HCT116 (cell line): ENCODE data around the gene PACRG. TPM values are rescaled to one million over a fixed set of nuclear protein-coding genes. Genes with fewer than 3 reads are reported as not detected.

Experiments used
- ATAC-seq: fragments of 200-7000 bp; cut with Tn5 transposase; 2 replicates; pipeline ENCODE4 v1.9.1; 2020; ENCODE audit warnings: mild to moderate bottlenecking, moderate library complexity
- BruUV-seq: library from RNA; stranded (reverse); fragments of 400-500 nt; replicated peaks from 2 replicates; lab custom pipeline; 2021; lab: Mats Ljungman, UMichigan
- CTCF ChIA-PET: fragments of 300-600 bp; sonication (Branson Sonifier 250); formaldehyde crosslinking; loops from one replicate; lab custom pipeline; 2021; ENCODE audit warnings: antibody characterized with exemption; lab: Charles Lee
- POLR2A ChIA-PET: fragments of 300-600, 350-600 bp; sonication (Branson Sonifier 250); formaldehyde crosslinking; loops from one replicate; lab custom pipeline; 2021; ENCODE audit warnings: antibody characterized with exemption; lab: Charles Lee
- RAD21 ChIA-PET, 2 experiments: fragments of 300-600 bp; sonication (Branson Sonifier 250); formaldehyde crosslinking; loops; one replicate each; lab custom pipeline; 2023; ENCODE audit warnings: low total read pairs in 2 of 2; ENCODE audit not compliant: uncharacterized antibody in 2 of 2, unreplicated experiment in 2 of 2, low non-redundant PET in 1 of 2; lab: Charles Lee
- DNase-seq: peaks from one replicate; pipeline ENCODE4 v3.0.0-alpha.2; 2010; ENCODE audit warnings: low read depth, low spot score
- H2AFZ ChIP-seq: fragments of 200-600 bp; shearing (Covaris generic), sonication (generic); 2 replicates; pipeline ENCODE4 v1.6.1; 2017; ENCODE audit warnings: low read depth, mixed run types, mixed read lengths, antibody characterized with exemption, low read length; ENCODE audit not compliant: poor library complexity, severe bottlenecking
- H3K27ac ChIP-seq: 2 replicates; pipeline ENCODE4 v1.5.1; 2012; ENCODE audit warnings: low read depth, low read length
- H3K27me3 ChIP-seq: fragments of 200-600 bp; sonication (generic); 2 replicates; pipeline ENCODE4 v1.6.1; 2016; ENCODE audit warnings: mixed run types, low read length, mixed read lengths; ENCODE audit not compliant: insufficient read depth
- H3K36me3 ChIP-seq, 2 experiments: fragments of 200-500 bp in 1 of 2; fragments of 200-600 bp in 1 of 2; sonication (Bioruptor generic) in 1 of 2; sonication (generic) in 1 of 2; 2 replicates each; pipeline versions ENCODE4 v1.5.1 to v1.6.1; 2014 to 2016; ENCODE audit warnings: low read length in 2 of 2, inconsistent platforms in 1 of 2, mixed read lengths in 1 of 2, mixed run types in 1 of 2; ENCODE audit not compliant: insufficient read depth in 2 of 2, control insufficient read depth in 1 of 2
- H3K4me1 ChIP-seq, 2 experiments: fragments of 200-600 bp in 1 of 2; sonication (generic) in 1 of 2; 2 replicates each; pipeline versions ENCODE4 v1.5.1 to v1.6.1; 2012 to 2017; ENCODE audit warnings: low read length in 2 of 2, inconsistent platforms in 1 of 2, mild to moderate bottlenecking in 1 of 2, mixed read lengths in 1 of 2, mixed run types in 1 of 2, moderate library complexity in 1 of 2; ENCODE audit not compliant: insufficient read depth in 2 of 2, control insufficient read depth in 1 of 2
- H3K4me2 ChIP-seq: fragments of 200-600 bp; sonication (generic); 2 replicates; pipeline ENCODE4 v1.6.1; 2017; ENCODE audit warnings: mixed run types, low read length, mixed read lengths
- H3K4me3 ChIP-seq, 2 experiments: fragments of 200-600 bp in 1 of 2; sonication (generic) in 1 of 2; replicated peaks in 1 of 2; 2 replicates each; pipeline ENCODE4 v1.5.1; 2011 to 2016; ENCODE audit warnings: low read length in 2 of 2, control low read depth in 1 of 2, low read depth in 1 of 2, mild to moderate bottlenecking in 1 of 2, mixed read lengths in 1 of 2, mixed run types in 1 of 2
- H3K79me2 ChIP-seq: fragments of 200-600 bp; sonication (generic); 2 replicates; pipeline ENCODE4 v1.6.1; 2017; ENCODE audit warnings: mild to moderate bottlenecking, mixed run types, low read length, moderate library complexity, mixed read lengths; ENCODE audit not compliant: insufficient read depth
- H3K9ac ChIP-seq: fragments of 200-600 bp; sonication (generic); 2 replicates; pipeline ENCODE4 v1.6.1; 2016; ENCODE audit warnings: low read length, mixed read lengths
- H3K9me2 ChIP-seq: fragments of 200-600 bp; sonication (generic), shearing (Covaris generic); 2 replicates; pipeline ENCODE4 v1.6.1; 2017; ENCODE audit warnings: mixed run types, mild to moderate bottlenecking, moderate library complexity; ENCODE audit not compliant: insufficient read depth
- H3K9me3 ChIP-seq, 2 experiments: fragments of 200-500 bp in 1 of 2; fragments of 200-600 bp in 1 of 2; sonication (Bioruptor generic) in 1 of 2; sonication (generic) in 1 of 2; 2 replicates each; pipeline ENCODE4 v1.6.1; 2014 to 2017; ENCODE audit warnings: low read length in 2 of 2, mixed read lengths in 2 of 2, inconsistent platforms in 1 of 2, low read depth in 1 of 2, mild to moderate bottlenecking in 1 of 2, mixed run types in 1 of 2, moderate library complexity in 1 of 2; ENCODE audit not compliant: control insufficient read depth in 1 of 2, insufficient read depth in 1 of 2
- H4K20me1 ChIP-seq: fragments of 200-600 bp; sonication (generic), shearing (Covaris generic); 2 replicates; pipeline ENCODE4 v1.6.1; 2017; ENCODE audit warnings: mixed run types, mild to moderate bottlenecking, moderate library complexity; ENCODE audit not compliant: insufficient read depth
- CEBPB ChIP-seq: IDR thresholded peaks from 2 replicates; pipeline ENCODE4 v1.6.1; 2012; ENCODE audit warnings: low read depth
- CTCF ChIP-seq, 3 experiments: fragments of 200-600 bp in 1 of 3; sonication (generic) in 1 of 3; IDR thresholded peaks in 2 of 3; conservative IDR thresholded peaks in 1 of 3; 2 replicates each; pipeline ENCODE4 v1.5.1; 2012 to 2017; ENCODE audit warnings: low read depth in 2 of 3, low read length in 2 of 3, antibody characterized with exemption in 1 of 3, borderline replicate concordance in 1 of 3, control low read depth in 1 of 3, mild to moderate bottlenecking in 1 of 3, mixed read lengths in 1 of 3, mixed run types in 1 of 3, moderate library complexity in 1 of 3; ENCODE audit not compliant: insufficient read depth in 1 of 3
- EZH2 ChIP-seq: fragments of 200-600 bp; sonication (generic); IDR thresholded peaks from 2 replicates; pipeline ENCODE4 v1.6.1; 2017; ENCODE audit warnings: antibody characterized with exemption, mixed run types
- JUND ChIP-seq: IDR thresholded peaks from 2 replicates; pipeline ENCODE4 v1.6.1; 2012
- POLR2A ChIP-seq: IDR thresholded peaks from 2 replicates; pipeline ENCODE4 v1.7.0; 2011; ENCODE audit warnings: borderline replicate concordance; ENCODE audit not compliant: insufficient read depth, insufficient read length; ENCODE audit errors: extremely low read depth
- RAD21 ChIP-seq: IDR thresholded peaks from 2 replicates; pipeline ENCODE4 v1.6.1; 2012; ENCODE audit warnings: low read depth, mild to moderate bottlenecking
- REST ChIP-seq: IDR thresholded peaks from 2 replicates; pipeline ENCODE4 v1.6.1; 2012; ENCODE audit warnings: low read depth
- SIN3A ChIP-seq: IDR thresholded peaks from 2 replicates; pipeline ENCODE4 v1.6.1; 2012; ENCODE audit warnings: low read depth
- SRF ChIP-seq: IDR thresholded peaks from 2 replicates; pipeline ENCODE4 v1.6.1; 2012; ENCODE audit warnings: low read depth
- TCF7L2 ChIP-seq: IDR thresholded peaks from 2 replicates; pipeline ENCODE4 v1.7.0; 2011; ENCODE audit warnings: borderline replicate concordance, inconsistent platforms; ENCODE audit not compliant: insufficient read depth, insufficient read length; ENCODE audit errors: extremely low read depth
- ZBTB33 ChIP-seq: IDR thresholded peaks from 2 replicates; pipeline ENCODE4 v1.6.1; 2011; ENCODE audit warnings: mild to moderate bottlenecking, low read length, moderate library complexity; ENCODE audit not compliant: insufficient replicate concordance; ENCODE audit errors: extremely low read depth
- ZFX ChIP-seq: fragments of 450-650 bp; IDR thresholded peaks from 2 replicates; pipeline ENCODE4 v1.6.1; 2017
- intact Hi-C: fragments of 100-400 bp; cut with micrococcal nuclease; formaldehyde crosslinking; loops from 2 replicates; pipeline ENCODE4 v1.10.0; 2022
- total RNA-seq: library from RNA; stranded (reverse); gene quantifications from one replicate; pipeline ENCODE4 v1.2.1, GENCODE V29; 2021; ENCODE audit not compliant: unreplicated experiment
- TF ChIP-seq, protein P1 (sequence below): IDR thresholded peaks from 2 replicates; pipeline ENCODE4 v1.6.1; 2012
- TF ChIP-seq, protein P2 (sequence below): IDR thresholded peaks from 2 replicates; pipeline ENCODE4 v1.6.1; 2012

The PACRG gene
- total RNA-seq, 1 experiment from 2014 or later, result 0.71 TPM

- H3K27me3 ChIP-seq, result no peaks in the 10 kb centered on the region
- no peaks in the 10 kb centered on the region for H3K79me2 ChIP-seq
- CTCF ChIA-PET, result no interaction called here
- no peak overlapping the region for H3K4me2 ChIP-seq
- no peaks in the 10 kb centered on the region for H3K4me1 ChIP-seq
- RAD21 ChIA-PET, result no interaction called here
- TF ChIP-seq CTCF (IDR thresholded peaks at IDR 0.05 in 2 of 3, conservative IDR thresholded peaks at IDR 0.05 in 1 of 3; ENCODE audit: borderline replicate concordance in 1 of 3, insufficient read depth in 1 of 3, low read depth in 2 of 3, low read length in 2 of 3), result no peak
- intact Hi-C loops, result no loop called here
- BruUV-seq, result no TSS peak
- H3K4me3 ChIP-seq, result no peak overlapping the region
- H2AFZ ChIP-seq, result no peak overlapping the region
- no peaks in the 10 kb centered on the region for H4K20me1 ChIP-seq
- no peaks in the 10 kb centered on the region for H3K9me2 ChIP-seq
- POLR2A ChIA-PET, result no interaction called here
- H3K36me3 ChIP-seq, result no peaks in the 10 kb centered on the region
- H3K9me3 ChIP-seq, result no peaks in the 10 kb centered on the region
- H3K9ac ChIP-seq, result no peak overlapping the region
- DNase-seq (no peak), ATAC-seq (no peak)
- H3K27ac ChIP-seq, result no peak overlapping the region
Measured at GRCh38 chr6:163288915-163289314, 561.1 kb downstream of the PACRG start.

DNA sequence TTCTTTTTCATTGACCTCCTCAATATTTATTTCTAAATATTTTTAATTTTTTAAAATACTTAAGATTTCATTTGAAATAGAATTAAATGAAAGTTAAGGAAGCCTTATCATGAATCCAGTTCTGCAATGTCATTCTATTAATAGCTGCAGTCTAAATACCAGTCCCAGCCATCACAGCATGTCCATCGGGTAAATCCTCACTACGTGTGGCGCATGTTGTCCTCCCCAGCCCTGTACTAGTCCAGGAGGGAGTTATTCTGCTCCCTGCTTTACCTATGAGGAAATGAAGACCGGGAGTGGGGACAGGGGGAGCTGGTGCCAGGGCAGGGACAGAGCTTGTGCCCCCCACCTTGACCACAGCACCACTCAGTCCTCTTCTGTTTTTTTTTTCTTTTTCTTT, 561.7 kb downstream of the PACRG start:
- H3K9me3 ChIP-seq, result no peaks in the 10 kb centered on the region
- no peaks in the 10 kb centered on the region for H3K79me2 ChIP-seq
- POLR2A ChIA-PET, result no interaction called here
- H3K4me2 ChIP-seq, result no peak overlapping the region
- H3K9me2 ChIP-seq, result no peaks in the 10 kb centered on the region
- DNase-seq (no peak), ATAC-seq (no peak)
- CTCF ChIA-PET, result no interaction called here
- H3K4me1 ChIP-seq, result no peaks in the 10 kb centered on the region
- RAD21 ChIA-PET, result no interaction called here
- no peaks in the 10 kb centered on the region for H4K20me1 ChIP-seq
- no TSS peak for BruUV-seq
- no peak overlapping the region for H3K9ac ChIP-seq
- H3K4me3 ChIP-seq, result no peak overlapping the region
- H3K27me3 ChIP-seq, result no peaks in the 10 kb centered on the region
- no peak overlapping the region for H3K27ac ChIP-seq
- intact Hi-C loops, result no loop called here
- no peak overlapping the region for H2AFZ ChIP-seq
- no peaks in the 10 kb centered on the region for H3K36me3 ChIP-seq
- TF ChIP-seq, protein P1, sequence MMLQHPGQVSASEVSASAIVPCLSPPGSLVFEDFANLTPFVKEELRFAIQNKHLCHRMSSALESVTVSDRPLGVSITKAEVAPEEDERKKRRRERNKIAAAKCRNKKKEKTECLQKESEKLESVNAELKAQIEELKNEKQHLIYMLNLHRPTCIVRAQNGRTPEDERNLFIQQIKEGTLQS, result no peak
- no peak for TF ChIP-seq TCF7L2
- no peak for TF ChIP-seq REST
- TF ChIP-seq POLR2A, result no peak
- TF ChIP-seq SIN3A, result no peak
- TF ChIP-seq ZFX, result no peak
- TF ChIP-seq RAD21, result no peak
- TF ChIP-seq, protein P2, sequence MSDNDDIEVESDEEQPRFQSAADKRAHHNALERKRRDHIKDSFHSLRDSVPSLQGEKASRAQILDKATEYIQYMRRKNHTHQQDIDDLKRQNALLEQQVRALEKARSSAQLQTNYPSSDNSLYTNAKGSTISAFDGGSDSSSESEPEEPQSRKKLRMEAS, result no peak
- TF ChIP-seq CEBPB, result no peak
- TF ChIP-seq EZH2, result no peak
- TF ChIP-seq JUND, result no peak
- no peak for TF ChIP-seq SRF
- no peak for TF ChIP-seq ZBTB33
